GM18499 (cell line): ENCODE data around the gene ITCH.

ENCODE experiments used
- ATAC-seq: cut with Tn5 transposase; IDR thresholded peaks from one replicate; pipeline ENCODE4 v1.9.1; 2021; ENCODE audit warnings: moderate number of reproducible peaks; ENCODE audit not compliant: insufficient read depth, unreplicated experiment

Gene ITCH

GRCh38 chr20:34541917-34542316 lies 178.8 kb downstream of the ITCH start:
- ATAC-seq: no peak

GRCh38 chr20:34542439-34542838 lies 179.4 kb downstream of the ITCH start:
- ATAC-seq: no peak

GRCh38 chr20:34543463-34544056 lies 180.5 kb downstream of the ITCH start:
- no peak for ATAC-seq

- ATAC-seq: no peak
Observed at GRCh38 chr20:34544109-34544796, 181.2 kb downstream of the ITCH start.

GRCh38 chr20:34546751-34547181 lies 183.7 kb downstream of the ITCH start:
- no peak for ATAC-seq

- ATAC-seq: no peak
Observed at GRCh38 chr20:34547844-34548613, 185.0 kb downstream of the ITCH start.

- no peak for ATAC-seq
Observed at GRCh38 chr20:34549291-34549928, 186.3 kb downstream of the ITCH start.

GRCh38 chr20:34549929-34550305 lies 186.8 kb downstream of the ITCH start:
- ATAC-seq: no peak

GRCh38 chr20:34552569-34552968 lies 189.5 kb downstream of the ITCH start:
- no peak for ATAC-seq

GRCh38 chr20:34553366-34553867 lies 190.3 kb downstream of the ITCH start:
- ATAC-seq: no peak

GRCh38 chr20:34557936-34558319 lies 194.9 kb downstream of the ITCH start:
- no peak for ATAC-seq

GRCh38 chr20:34558320-34559218 lies 195.5 kb downstream of the ITCH start, which contains the start of gene MAP1LC3A:
TSS of gene MAP1LC3A (plus strand) at chr20:34558718. CDS start at chr20:34558869, 151 bp downstream.
- no peak for ATAC-seq

GRCh38 chr20:34559311-34560140 lies 196.5 kb downstream of the ITCH start:
- ATAC-seq: no peak

- ATAC-seq: no peak
Observed at GRCh38 chr20:34560141-34560523, 197.1 kb downstream of the ITCH start.

GRCh38 chr20:34560614-34561013 lies 197.5 kb downstream of the ITCH start:
- no peak for ATAC-seq
